VCaP (cell line): ENCODE data around the gene OR3A2.
"Not testable (repeated sequence)": the region's sequence is repeated elsewhere in the genome, so short reads cannot be mapped to it uniquely, and the experiment has no call there.

ENCODE experiments used
- H3K27ac ChIP-seq: fragments of 450-650 bp; 2 replicates; pipeline ENCODE4 v1.5.1; 2017
- CTCF ChIP-seq: fragments of 450-650 bp; conservative IDR thresholded peaks from 2 replicates; pipeline ENCODE4 v1.5.1; 2017; ENCODE audit warnings: mild to moderate bottlenecking, moderate library complexity

OR3A2 gene

GRCh38 chr17:3400055-3400454 lies 13.9 kb upstream of the OR3A2 start:
- no peak for TF ChIP-seq CTCF
- H3K27ac ChIP-seq = no peak overlapping the region

- TF ChIP-seq CTCF = no peak
- H3K27ac ChIP-seq = no peak within 1 kb of the TSS
Measured at GRCh38 chr17:3398310-3398709, 12.2 kb upstream of the OR3A2 start, which contains the start of gene OR1E1. Gene OR1E1, minus strand, starts transcription at chr17:3398410. Its CDS starts 0 bp downstream, at chr17:3398410.

GRCh38 chr17:3397801-3398200 lies 11.7 kb upstream of the OR3A2 start:
- H3K27ac ChIP-seq = not testable (repeated sequence)

GRCh38 chr17:3389791-3390190 lies 3.7 kb upstream of the OR3A2 start:
- no peak overlapping the region for H3K27ac ChIP-seq
- no peak for TF ChIP-seq CTCF

- TF ChIP-seq CTCF = no peak
Measured at GRCh38 chr17:3381957-3382356, 4.2 kb downstream of the OR3A2 start.

GRCh38 chr17:3378321-3378720 lies 7.8 kb downstream of the OR3A2 start:
- no peak overlapping the region for H3K27ac ChIP-seq
- no peak for TF ChIP-seq CTCF

More at GRCh38 chr17:3381957-3382356, 4.2 kb downstream of the OR3A2 start:
- H3K27ac ChIP-seq = no peak overlapping the region

- not testable (repeated sequence) for H3K27ac ChIP-seq
Measured at GRCh38 chr17:3371167-3371566, 14.9 kb downstream of the OR3A2 start.

GRCh38 chr17:3342782-3343181 lies 43.3 kb downstream of the OR3A2 start:
- H3K27ac ChIP-seq = not testable (repeated sequence)

GRCh38 chr17:3335876-3336275 lies 50.2 kb downstream of the OR3A2 start:
- peak; percentile 84 for TF ChIP-seq CTCF
- no peak overlapping the region for H3K27ac ChIP-seq
